GM12874 (cell line): ENCODE data around the gene LNX1.

Source experiments
- TF ChIP-seq, protein P1 (sequence below): IDR thresholded peaks from 2 replicates; pipeline ENCODE4 v1.5.1; 2011; ENCODE audit warnings: low read depth, mild to moderate bottlenecking, control low read depth, low read length, moderate library complexity; ENCODE audit not compliant: insufficient read depth

LNX1 gene

DNA sequence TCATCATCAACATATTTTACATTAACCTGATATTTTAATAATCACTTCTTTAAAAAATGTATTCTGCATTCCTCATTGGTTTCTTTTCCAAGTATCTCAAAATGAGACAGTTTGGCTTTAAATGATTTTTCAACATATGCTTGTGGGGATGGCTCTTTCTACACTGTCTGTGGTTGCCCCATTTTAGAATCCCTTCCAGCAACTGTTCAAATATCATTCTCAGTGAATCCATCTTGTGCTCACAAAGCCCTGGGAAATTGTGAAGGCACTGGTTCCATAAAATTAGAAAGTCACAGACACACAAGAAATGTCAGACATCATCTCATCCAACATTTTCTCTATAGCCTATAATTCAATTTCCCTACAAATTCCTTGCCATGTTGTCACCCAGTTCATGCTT lies 103.5 kb downstream of the LNX1 start:
- TF ChIP-seq, protein P1, sequence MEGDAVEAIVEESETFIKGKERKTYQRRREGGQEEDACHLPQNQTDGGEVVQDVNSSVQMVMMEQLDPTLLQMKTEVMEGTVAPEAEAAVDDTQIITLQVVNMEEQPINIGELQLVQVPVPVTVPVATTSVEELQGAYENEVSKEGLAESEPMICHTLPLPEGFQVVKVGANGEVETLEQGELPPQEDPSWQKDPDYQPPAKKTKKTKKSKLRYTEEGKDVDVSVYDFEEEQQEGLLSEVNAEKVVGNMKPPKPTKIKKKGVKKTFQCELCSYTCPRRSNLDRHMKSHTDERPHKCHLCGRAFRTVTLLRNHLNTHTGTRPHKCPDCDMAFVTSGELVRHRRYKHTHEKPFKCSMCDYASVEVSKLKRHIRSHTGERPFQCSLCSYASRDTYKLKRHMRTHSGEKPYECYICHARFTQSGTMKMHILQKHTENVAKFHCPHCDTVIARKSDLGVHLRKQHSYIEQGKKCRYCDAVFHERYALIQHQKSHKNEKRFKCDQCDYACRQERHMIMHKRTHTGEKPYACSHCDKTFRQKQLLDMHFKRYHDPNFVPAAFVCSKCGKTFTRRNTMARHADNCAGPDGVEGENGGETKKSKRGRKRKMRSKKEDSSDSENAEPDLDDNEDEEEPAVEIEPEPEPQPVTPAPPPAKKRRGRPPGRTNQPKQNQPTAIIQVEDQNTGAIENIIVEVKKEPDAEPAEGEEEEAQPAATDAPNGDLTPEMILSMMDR = no peak

DNA sequence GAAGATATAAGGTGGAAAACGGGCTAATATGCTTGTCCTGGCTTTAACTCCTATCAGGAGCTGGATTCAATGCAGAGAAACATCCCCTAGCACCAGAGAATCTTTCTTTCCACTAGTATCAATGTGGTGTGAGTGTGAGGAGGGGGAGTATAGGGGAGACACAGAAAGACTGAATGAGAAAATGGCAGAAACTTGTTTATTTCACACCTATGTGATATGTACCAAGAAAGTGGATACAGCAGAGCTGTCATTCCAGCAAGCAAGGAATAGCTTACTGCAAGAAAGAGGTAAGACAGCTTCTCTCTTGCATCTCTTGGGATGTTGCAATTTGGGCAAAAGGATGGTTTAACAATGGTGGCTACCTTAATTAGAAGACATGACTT lies 105.6 kb downstream of the LNX1 start:
- TF ChIP-seq, protein P1 = no peak

DNA sequence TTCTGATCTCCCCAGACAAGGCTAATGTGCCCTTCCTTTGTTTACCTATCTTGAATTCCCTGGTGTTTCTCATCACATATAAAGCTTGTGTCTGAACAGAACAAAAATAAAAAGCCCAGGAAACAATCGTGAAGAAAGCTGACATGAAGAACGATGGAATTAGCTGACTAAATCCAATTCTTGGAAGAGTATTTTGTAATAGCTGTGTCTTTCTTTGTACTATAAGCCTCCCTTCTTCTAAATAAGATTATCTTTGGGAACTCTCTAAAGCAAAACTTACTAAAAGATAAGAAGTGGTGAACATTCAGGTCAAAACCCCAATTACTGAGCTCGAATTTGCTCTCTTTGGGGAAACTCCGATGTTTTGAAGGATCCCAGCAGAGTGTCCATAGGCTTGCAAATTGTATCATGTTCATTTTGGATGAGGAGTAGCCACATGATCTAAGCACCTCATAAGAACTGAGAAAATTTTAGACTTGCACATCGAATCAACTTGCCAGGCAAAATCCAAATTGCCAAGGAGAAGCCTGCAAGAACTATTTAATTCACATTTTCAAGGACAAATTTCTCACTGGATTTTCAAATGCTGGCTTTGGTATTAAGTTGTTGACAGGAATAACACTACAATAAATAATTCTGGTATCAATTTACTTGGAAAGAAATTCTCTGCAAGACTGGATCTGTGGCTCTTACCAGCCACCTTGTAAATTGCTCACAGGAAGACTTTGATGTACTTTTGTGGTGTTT lies 106.2 kb downstream of the LNX1 start:
- TF ChIP-seq, protein P1 = no peak

DNA sequence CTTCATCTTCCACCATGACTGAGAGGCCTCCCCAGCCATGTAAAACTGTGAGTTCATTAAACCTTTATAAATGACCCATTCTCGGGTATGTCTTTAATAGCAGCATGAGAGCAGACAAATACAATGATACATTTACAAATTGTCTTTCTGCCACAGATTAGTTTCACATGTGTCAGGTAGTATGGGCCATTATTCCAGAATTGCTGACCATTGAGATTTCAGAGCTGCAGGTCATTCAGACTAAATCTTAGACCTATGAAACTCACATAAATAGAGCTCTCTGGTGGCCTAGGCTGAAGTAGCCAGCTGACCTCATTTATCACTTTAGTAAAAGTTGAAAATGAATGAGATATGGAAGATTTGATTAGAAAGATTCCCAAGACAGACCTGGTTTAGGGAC lies 108.0 kb downstream of the LNX1 start:
- TF ChIP-seq, protein P1 = no peak

DNA sequence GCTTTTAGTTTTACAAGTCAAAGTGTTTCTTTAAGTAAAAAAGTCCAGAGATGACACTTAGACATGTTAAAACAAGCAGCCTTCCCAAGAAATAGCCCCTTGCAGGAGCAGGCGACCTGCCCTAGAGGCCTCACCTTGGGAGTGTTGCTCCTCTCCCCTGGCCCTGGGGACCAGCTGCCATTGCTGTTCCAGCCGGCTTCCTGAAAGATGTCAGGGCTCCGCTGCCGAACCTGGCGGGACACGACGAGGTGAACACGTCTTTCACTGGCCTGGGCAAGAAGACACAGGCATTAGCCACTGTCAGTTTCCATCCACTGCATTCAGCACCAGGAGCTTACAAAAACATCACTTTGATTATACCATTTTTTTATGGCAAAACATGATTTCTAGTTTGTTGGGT lies 109.7 kb downstream of the LNX1 start:
- TF ChIP-seq, protein P1 = no peak

DNA sequence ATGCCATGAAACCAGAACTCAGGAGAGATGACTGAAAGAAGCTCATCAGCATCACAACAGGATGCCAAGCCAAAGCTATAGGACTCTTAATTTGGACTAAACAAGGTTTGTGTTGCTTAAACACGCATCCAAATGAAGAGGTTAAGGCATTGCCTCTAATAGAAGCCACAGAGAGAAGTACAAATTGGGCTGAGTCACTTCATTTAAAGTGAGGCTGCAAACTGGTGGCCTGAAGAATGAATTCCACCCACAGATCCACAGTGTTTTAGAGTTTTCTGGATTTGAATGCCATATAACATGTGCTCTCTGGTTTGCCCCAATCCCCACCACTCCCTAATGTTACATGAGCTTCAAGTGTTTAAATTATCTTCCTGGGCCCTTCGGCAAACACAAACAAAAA lies 110.4 kb downstream of the LNX1 start:
- TF ChIP-seq, protein P1 = no peak

DNA sequence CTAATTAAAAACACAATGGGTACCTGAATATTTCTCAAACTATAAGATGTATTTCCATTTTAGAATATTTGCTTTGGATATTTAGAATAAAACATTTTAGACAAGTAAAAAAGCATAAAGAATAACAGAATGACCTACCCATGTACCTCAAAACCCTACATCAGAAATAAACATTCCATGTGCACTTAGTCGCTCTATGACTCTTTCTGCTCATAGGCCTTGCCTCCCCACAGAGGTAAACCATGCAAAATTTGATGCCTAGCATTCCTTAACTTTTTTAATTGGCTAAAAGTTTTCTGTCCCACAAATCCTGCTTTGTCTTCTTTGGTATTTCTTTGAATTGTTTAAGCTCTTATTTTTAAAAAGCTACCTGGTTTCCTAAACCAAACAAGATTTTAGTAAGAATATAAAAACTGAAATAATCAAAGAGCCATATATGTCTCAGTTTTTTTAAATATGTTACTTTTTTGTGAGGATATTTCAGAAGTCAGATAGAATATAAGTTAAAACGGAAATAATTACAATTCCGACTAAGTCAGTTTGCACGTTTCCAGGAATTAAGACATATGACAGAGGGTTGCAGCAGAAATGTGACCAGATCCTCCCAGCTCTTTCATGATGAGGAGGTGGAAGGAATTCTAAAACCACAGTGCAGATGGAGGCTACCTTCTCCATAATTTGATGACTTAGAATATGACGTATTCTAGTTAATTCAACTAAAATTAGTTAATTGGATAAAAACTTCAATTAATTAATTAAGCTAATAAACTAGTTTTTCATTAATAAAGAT lies 111.4 kb downstream of the LNX1 start:
- TF ChIP-seq, protein P1 = no peak
